ENCODE measurements around the gene IKZF5.

The IKZF5 gene, protein sequence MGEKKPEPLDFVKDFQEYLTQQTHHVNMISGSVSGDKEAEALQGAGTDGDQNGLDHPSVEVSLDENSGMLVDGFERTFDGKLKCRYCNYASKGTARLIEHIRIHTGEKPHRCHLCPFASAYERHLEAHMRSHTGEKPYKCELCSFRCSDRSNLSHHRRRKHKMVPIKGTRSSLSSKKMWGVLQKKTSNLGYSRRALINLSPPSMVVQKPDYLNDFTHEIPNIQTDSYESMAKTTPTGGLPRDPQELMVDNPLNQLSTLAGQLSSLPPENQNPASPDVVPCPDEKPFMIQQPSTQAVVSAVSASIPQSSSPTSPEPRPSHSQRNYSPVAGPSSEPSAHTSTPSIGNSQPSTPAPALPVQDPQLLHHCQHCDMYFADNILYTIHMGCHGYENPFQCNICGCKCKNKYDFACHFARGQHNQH

GRCh38 chr10:123008355-123009104, at the start of gene IKZF5, which contains the start of gene ACADSB:
TSS of gene IKZF5 (minus strand) at chr10:123008795. CDS start at chr10:122998625, 10,170 bp downstream.
TSS of gene ACADSB (plus strand) at chr10:123009006. CDS start at chr10:123009030, 24 bp downstream.
- DNase-seq: peak; percentile 95

- DNase-seq: no peak
These were observed 49.4 kb upstream of the IKZF5 start for GRCh38 chr10:123057968-123058367.

GRCh38 chr10:123045961-123046731, 37.6 kb upstream of the IKZF5 start:
- DNase-seq: no peak

- DNase-seq: no peak
These were observed 35.8 kb upstream of the IKZF5 start for GRCh38 chr10:123044391-123044790.

GRCh38 chr10:123043409-123043925, 34.9 kb upstream of the IKZF5 start:
- DNase-seq: peak; percentile 29 to 49

DNA sequence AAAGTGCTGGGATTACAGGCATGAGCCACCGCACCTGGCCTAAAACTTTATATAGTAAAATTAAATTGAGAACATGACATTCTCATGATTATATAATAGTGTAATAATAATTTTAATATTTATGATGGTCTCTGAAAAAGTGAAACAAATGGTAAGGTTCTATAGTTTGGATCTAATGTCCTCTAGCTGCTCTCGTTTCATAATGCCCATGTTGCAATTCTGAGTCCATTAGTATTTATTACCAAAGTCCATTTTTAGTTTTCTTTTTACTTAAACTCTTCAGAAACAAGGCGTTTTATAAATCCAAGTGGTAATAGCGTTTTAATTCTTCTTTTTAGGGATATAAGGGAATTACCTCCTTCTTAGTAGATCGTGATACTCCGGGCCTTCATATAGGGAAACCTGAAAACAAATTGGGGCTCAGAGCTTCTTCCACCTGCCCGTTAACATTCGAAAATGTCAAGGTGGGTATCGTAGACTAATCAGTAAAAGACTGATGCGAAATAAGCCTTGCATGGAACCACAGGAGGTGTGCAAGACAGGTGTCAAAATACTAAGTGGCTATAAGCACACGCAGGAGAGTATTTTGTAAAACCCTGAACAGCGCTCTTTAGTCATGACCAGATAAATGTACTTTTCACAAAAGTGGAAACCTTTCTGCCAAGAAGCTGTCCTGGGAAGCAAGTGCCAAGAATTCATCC, 34.3 kb upstream of the IKZF5 start:
- DNase-seq: no peak

DNA sequence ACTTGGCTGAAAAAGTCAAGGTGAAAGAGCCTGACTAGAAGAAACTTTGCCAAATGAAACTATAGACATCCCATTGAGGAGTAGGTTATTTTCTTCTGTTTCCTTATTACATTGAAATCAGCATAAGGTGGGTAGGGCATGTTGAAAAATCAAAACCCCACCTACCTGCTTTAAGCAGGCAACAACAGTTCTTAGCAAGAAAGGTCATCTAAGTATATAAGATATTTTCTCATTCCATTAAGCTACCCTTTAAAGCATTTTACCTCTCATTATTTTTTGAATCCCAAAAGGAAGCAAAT, 31.0 kb upstream of the IKZF5 start:
- no peak for DNase-seq

- DNase-seq: no peak
These were observed 30.4 kb upstream of the IKZF5 start for GRCh38 chr10:123038782-123039631.

DNA sequence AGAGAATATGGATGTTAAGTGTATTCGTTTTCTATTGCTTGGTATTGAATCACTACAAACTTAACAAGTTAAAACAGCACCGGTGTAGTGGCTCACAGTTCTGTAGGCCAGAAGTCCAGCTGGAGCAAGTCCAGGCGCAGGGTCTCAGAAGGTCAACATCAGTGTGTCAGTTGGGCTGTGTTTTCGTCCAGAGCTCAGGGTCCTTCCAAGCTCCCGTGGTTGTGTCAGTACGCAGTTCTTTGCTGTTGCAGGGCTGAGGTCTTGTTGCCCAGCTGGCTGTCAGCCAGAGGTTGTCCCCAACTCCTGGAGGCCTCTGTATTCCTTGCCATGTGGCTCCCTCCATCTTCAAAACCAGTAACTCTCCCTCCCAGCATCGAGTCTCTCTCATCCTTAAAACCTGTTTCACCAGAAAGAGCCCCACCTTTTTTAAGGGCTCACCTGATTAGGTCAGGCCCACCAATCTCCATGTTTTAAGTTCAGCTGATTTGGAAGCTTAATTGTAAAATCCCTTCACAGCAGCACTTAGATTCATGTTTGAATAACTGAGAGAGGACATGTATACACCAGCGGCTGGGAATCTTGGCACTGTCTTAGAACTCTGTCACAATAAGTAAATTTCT, 27.0 kb upstream of the IKZF5 start:
- no peak for DNase-seq

DNA sequence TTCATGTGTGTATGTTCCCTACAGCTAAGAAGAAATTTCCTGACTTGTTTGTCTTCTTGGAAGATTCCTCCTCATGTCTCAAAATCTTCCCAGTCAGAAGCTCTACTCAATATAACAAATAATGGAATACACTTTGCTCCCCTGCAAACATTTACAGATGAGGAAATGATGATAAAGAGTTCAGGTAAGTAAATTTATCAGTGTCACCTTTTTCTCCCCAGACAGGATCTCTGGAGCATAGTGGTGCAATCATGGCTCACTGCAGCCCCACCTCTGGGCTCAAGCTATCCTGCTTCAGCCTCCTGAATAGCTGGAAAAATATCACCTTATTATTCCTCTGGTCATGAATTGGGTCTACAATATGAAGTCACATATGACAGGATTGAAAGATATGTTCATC, 25.7 kb upstream of the IKZF5 start:
- no peak for DNase-seq

DNA sequence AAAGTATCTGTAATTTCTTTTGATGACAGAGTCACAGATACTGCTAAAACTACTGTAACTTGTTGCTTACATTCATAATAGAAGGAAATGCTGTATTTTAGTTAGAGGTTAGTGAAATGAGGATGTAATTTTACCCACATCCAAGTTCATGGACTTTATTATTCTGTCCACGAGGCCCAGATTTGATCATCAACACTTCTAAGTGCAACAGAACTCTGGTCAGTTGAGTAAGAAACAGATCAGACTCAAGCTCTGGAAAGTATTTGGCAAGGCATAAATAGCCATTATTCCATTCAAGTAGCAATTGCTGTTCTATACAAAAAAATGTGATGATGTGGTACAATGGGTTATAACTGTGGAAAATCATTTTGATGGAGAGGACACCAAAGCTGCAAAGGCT, 22.5 kb upstream of the IKZF5 start:
- DNase-seq: no peak

- no peak for DNase-seq
These were observed 19.3 kb upstream of the IKZF5 start for GRCh38 chr10:123027861-123028260.

- DNase-seq: no peak
These were observed 17.7 kb upstream of the IKZF5 start for GRCh38 chr10:123026302-123026701.

DNA sequence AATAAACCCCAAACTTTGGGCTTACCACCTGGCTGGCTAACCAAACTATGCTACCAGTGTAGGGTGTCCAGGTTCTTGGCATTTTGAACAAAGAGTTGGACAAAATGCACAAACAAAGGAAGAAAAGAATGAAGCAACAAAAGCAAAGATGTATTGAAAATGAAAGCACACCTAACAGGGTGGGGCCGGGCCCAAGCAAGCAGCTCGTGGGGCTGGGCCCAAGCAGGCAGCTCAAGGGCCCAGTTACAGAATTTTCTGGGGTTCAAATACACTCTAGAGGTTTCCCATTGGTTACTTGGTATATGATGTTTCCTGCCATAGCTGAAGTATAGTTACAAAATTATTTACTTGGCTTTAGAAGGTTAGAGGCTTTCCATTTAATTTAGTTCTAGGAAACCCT, 15.9 kb upstream of the IKZF5 start:
- DNase-seq: no peak

- no peak for DNase-seq
These were observed 12.9 kb upstream of the IKZF5 start for GRCh38 chr10:123021517-123021916.

- no peak for DNase-seq
These were observed 11.5 kb upstream of the IKZF5 start for GRCh38 chr10:123019941-123020703.

DNA sequence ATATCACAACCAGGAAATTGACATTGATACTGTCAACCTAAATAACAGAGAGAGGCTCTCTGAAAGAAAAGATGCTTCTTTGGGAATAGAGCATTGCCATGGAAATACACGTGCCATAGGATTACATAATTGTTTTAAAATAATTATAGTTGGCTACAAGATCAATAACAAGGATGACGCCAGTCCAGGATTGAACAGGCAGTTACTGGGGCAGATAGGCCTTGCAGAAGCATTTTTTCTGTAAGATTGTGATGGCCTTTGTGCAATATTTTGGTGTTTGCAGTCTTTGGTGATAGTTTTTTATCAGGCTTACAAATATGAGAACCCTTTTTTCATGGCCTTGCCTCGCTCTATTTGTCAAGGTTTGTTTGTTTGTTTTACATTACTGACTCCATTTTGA, 10.7 kb upstream of the IKZF5 start:
- DNase-seq: no peak

DNA sequence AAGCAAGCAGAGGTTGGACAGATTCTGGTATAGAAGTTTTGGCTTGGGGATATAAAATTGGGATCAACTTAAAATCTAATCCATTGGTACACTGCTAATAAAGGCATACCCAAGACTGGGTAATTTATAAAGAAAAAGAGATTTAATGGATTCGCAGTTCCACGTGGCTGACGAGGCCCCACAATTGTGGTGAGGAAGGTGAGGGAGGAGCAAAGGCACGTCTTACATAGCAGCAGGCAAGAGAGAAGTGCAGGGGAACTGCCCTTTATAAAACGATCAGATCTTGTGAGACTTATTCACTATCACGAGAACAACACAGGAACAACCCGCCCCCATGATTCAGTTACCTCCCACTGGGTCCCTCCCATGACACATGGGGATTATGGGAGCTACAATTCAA, 9.9 kb upstream of the IKZF5 start:
- DNase-seq: no peak

DNA sequence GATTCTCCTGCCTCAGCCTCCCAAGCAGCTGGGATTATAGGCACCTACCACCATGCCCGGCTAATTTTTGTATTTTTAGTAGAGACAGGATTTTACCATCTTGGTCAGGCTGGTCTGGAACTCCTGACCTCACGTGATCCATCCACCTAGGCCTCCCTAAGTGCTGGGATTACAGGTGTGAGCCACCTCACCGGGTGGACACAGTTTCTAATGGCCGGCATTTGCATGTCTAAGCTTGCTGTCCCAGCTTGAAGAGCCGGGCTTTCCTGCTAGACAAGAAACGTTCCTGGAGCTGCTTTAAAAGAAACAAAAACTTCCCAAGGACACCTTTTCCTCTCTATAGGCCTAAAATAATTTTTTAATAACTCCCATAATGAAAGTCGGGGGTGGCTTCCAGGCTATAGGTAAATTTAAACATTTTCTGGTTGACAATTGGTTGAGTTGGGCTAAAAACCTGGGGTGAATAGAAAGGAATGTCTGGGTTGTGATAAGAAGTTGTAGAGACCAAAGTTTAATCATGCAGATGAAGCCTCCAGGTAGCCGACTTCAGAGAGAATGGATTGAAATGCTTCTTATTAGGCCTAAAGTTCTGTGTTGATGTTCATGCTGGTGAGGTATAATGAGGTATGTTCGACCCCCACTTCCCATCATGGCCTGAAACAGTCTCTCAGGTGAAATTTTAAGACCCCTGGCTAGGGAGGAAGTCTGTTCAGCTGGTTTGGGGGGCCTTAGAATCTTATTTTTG, 9.0 kb upstream of the IKZF5 start:
- no peak for DNase-seq

DNA sequence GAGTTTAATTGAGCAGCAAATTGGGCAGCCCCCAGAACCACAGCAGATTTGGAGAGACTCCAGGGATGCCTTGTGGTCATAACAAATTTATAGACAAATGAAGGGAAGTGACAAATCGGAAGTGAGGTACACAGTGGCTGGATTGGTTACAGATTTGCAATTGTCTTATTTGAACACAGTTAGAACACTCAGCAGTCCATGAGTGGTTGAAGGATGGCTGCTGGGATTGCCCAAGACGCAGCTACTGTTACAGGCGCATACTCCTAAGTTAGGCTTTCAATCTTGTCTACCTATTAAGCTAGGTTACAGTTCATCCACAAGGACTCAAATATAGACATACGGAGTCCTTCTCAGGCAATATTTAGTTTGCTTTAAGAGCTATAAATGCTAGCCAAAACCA, 7.6 kb upstream of the IKZF5 start:
- no peak for DNase-seq

Measured in activated T-cell treated with anti-CD3 and anti-CD28 coated beads, Interleukin-2, amount 50 U/mL, for 48 hours (primary cell).